COLO668 (cell line): Measurements from ENCODE around the gene ARSB.

ENCODE experiments used
- DNase-seq: peaks from one replicate; lab custom pipeline; 2025; ENCODE audit not compliant: unreplicated experiment; lab: John Stamatoyannopoulos, UW

Gene ARSB

GRCh38 chr5:78845470-78845869 lies 139.6 kb downstream of the ARSB start:
- DNase-seq, result no peak

GRCh38 chr5:78843436-78843835 lies 141.7 kb downstream of the ARSB start:
- no peak for DNase-seq

- no peak for DNase-seq
These were observed 143.3 kb downstream of the ARSB start for GRCh38 chr5:78841767-78842166.

- DNase-seq, result no peak
These were observed 146.4 kb downstream of the ARSB start for GRCh38 chr5:78838753-78839152.

GRCh38 chr5:78837836-78838235 lies 147.3 kb downstream of the ARSB start:
- DNase-seq, result no peak

GRCh38 chr5:78835176-78835575 lies 149.9 kb downstream of the ARSB start:
- no peak for DNase-seq

GRCh38 chr5:78833284-78833683 lies 151.8 kb downstream of the ARSB start:
- no peak for DNase-seq

- DNase-seq, result no peak
These were observed 154.5 kb downstream of the ARSB start for GRCh38 chr5:78830528-78831046.

- no peak for DNase-seq
These were observed 155.1 kb downstream of the ARSB start for GRCh38 chr5:78829811-78830527.

GRCh38 chr5:78827725-78828124 lies 157.4 kb downstream of the ARSB start:
- no peak for DNase-seq

GRCh38 chr5:78824831-78825281 lies 160.3 kb downstream of the ARSB start:
- no peak for DNase-seq

GRCh38 chr5:78823196-78823595 lies 161.9 kb downstream of the ARSB start:
- no peak for DNase-seq

GRCh38 chr5:78821536-78822021 lies 163.5 kb downstream of the ARSB start:
- DNase-seq, result no peak

- DNase-seq, result no peak
These were observed 165.4 kb downstream of the ARSB start for GRCh38 chr5:78819707-78820106.

GRCh38 chr5:78819166-78819565 lies 165.9 kb downstream of the ARSB start:
- no peak for DNase-seq

GRCh38 chr5:78816143-78816765 lies 168.9 kb downstream of the ARSB start:
- no peak for DNase-seq

GRCh38 chr5:78813906-78814530 lies 171.1 kb downstream of the ARSB start:
- no peak for DNase-seq

GRCh38 chr5:78813286-78813685 lies 171.8 kb downstream of the ARSB start:
- no peak for DNase-seq

GRCh38 chr5:78811866-78812265 lies 173.2 kb downstream of the ARSB start:
- DNase-seq, result peak; percentile 79

GRCh38 chr5:78811121-78811817 lies 173.8 kb downstream of the ARSB start:
- DNase-seq, result no peak
